K562 (cell line): ENCODE measurements around the gene KIF5A.

Source experiments
- CTCF ChIP-seq, 3 experiments: IDR thresholded peaks in 2 of 3; conservative IDR thresholded peaks in 1 of 3; 2 replicates each; pipeline ENCODE4 v1.5.1; 2011 to 2012; ENCODE audit warnings: low read length in 3 of 3, mild to moderate bottlenecking in 3 of 3, control low read depth in 2 of 3, improper control_type of control experiment in 1 of 3, inconsistent platforms in 1 of 3, low read depth in 1 of 3, mixed read lengths in 1 of 3, moderate library complexity in 1 of 3; ENCODE audit not compliant: insufficient read depth in 2 of 3
- EP300 ChIP-seq: IDR thresholded peaks from 2 replicates; pipeline ENCODE4 v1.6.1; 2012; ENCODE audit warnings: low read length, improper control_type of control experiment
- ILF3 ChIP-seq: fragments of 450-650 bp; IDR thresholded peaks from 2 replicates; pipeline ENCODE4 v1.6.1; 2018; ENCODE audit warnings: antibody characterized with exemption, mild to moderate bottlenecking, moderate library complexity, borderline replicate concordance
- NFIC ChIP-seq: fragments of 450-650 bp; IDR thresholded peaks from 2 replicates; pipeline ENCODE4 v1.6.1; 2017; ENCODE audit warnings: mild to moderate bottlenecking, inconsistent platforms
- POLR2AphosphoS5 ChIP-seq: IDR thresholded peaks from 2 replicates; pipeline ENCODE4 v1.6.1; 2011; ENCODE audit warnings: mild to moderate bottlenecking, low read depth, low read length, moderate library complexity; ENCODE audit not compliant: control insufficient read depth, insufficient read depth

GRCh38 chr12:57624441-57625220, 74.8 kb downstream of the KIF5A start:
- TF ChIP-seq NFIC, result no peak
- TF ChIP-seq EP300, result no peak
- TF ChIP-seq CTCF (IDR thresholded peaks at IDR 0.05 in 2 of 3, conservative IDR thresholded peaks at IDR 0.05 in 1 of 3; ENCODE audit: insufficient read depth in 2 of 3, low read depth in 1 of 3, low read length in 3 of 3), result no peak
- TF ChIP-seq POLR2AphosphoS5, result no peak
- TF ChIP-seq ILF3, result no peak
